H54 (cell line): ENCODE data around the gene RPS15A.
A peak's percentile ranks its signal among the peaks of the same experiment; 100 is the strongest.

ENCODE experiments used
- DNase-seq: peaks from one replicate; pipeline ENCODE4 v3.0.0; 2011; ENCODE audit warnings: low spot score, mixed read lengths; ENCODE audit not compliant: insufficient read length
- FAIRE-seq: peaks from 3 replicates; lab custom pipeline; 2011; peaks lifted over from hg19 to GRCh38; lab: Jason Lieb, UNC
- POLR2A ChIP-seq: IDR thresholded peaks from 2 replicates; pipeline ENCODE4 v1.6.1; 2011; ENCODE audit warnings: low read depth, mild to moderate bottlenecking, low read length

The RPS15A gene

GRCh38 chr16:18789850-18790706 is at the start of gene RPS15A:
RPS15A (minus strand) TSS chr16:18790334; CDS start chr16:18789113, 1,221 bp downstream.
- DNase-seq (peak; percentile 86), FAIRE-seq (peak; percentile 83)
- peak; percentile 90 for TF ChIP-seq POLR2A

- DNase-seq (no peak), FAIRE-seq (no peak)
- no peak for TF ChIP-seq POLR2A
These were observed 49.4 kb upstream of the RPS15A start for GRCh38 chr16:18839555-18839954.

DNA sequence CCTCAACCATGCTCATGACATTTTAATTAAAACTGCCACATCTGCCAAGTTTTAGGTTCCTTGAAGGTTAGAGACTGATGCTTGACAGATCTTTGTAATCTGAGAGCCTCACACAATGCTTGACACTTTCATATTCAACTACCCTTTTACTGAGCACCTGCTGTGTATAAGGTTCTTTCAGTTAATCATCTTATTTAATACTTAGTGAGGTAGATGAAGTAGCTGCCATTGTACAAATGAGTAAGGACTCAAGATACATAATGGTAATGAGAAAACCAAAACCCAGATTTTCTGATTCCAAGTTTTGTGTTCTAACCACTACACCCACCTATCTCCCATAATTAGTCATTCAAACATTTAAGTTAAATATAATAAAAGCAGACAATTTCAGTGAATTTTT is 46.6 kb upstream of the RPS15A start:
- DNase-seq (no peak), FAIRE-seq (no peak)
- no peak for TF ChIP-seq POLR2A

GRCh38 chr16:18834864-18835263 is 44.7 kb upstream of the RPS15A start:
- TF ChIP-seq POLR2A: no peak
- FAIRE-seq: no peak
- no peak for DNase-seq

DNA sequence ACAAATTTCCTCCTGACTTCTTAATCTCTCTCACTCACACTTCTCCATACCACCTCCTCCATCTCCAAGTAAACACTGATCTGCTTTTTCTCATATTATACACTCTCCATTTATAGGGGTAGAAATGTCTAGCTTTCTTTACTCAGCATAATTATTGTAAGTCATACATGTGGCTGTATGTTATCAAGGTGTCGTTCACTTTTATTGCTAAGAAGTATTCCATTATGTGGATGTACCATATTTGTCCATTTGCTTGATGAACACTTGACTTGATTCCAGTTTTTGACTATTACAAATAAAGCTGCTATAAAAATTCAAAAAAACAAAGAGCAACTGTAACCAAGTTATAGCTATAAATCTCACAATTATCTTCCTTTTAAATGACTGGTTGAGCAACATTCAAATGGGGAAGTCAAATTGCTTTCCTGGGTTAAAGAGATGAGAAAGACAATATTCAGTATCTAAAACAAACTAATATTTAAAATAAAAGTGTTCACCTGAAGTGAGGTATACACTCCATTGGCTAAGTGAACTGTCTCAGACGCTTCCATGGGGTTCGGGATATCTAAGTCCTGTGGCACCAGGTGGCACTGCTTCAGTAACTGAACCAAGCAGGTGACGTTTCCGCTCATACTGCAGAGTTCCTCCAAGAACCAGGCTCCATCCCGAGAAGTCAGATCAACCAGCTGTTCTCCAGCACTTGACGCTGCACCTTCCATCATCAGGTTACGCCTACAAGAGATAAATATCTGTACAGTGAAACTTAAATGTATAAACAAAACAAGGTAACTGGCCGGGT is 43.8 kb upstream of the RPS15A start:
- TF ChIP-seq POLR2A: no peak
- FAIRE-seq: no peak
- DNase-seq: no peak

GRCh38 chr16:18832613-18833012 is 42.5 kb upstream of the RPS15A start:
- no peak for TF ChIP-seq POLR2A
- FAIRE-seq (no peak), DNase-seq (no peak)

GRCh38 chr16:18832006-18832405 is 41.9 kb upstream of the RPS15A start:
- TF ChIP-seq POLR2A: no peak
- no peak for FAIRE-seq

GRCh38 chr16:18829251-18829650 is 39.1 kb upstream of the RPS15A start:
- DNase-seq: no peak
- FAIRE-seq: no peak
- no peak for TF ChIP-seq POLR2A

More at GRCh38 chr16:18832006-18832405, 41.9 kb upstream of the RPS15A start:
- no peak for DNase-seq

GRCh38 chr16:18827890-18828289 is 37.8 kb upstream of the RPS15A start:
- FAIRE-seq (no peak), DNase-seq (no peak)
- no peak for TF ChIP-seq POLR2A

DNA sequence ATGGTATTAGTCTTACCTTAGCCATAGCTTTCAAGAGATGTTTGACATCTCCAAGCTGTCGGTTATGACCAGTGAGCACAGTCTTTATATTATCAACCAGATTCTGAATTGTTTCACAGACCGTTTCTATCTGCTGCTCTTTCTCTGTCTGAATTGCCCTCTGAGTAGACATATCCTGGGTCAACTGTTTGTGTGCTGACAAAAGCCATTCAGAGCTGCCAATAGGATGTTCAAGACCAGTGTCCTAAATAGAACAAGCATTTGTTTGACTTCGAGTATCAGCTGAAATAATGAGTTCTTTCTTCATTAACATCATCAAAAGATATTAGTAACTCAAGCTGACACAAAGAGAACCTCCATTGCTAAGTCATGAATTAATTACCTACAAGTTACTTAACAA is 26.2 kb upstream of the RPS15A start:
- no peak for FAIRE-seq
- DNase-seq: no peak
- TF ChIP-seq POLR2A: no peak

- TF ChIP-seq POLR2A: no peak
- DNase-seq (no peak), FAIRE-seq (no peak)
These were observed 21.8 kb upstream of the RPS15A start for GRCh38 chr16:18811925-18812324.

DNA sequence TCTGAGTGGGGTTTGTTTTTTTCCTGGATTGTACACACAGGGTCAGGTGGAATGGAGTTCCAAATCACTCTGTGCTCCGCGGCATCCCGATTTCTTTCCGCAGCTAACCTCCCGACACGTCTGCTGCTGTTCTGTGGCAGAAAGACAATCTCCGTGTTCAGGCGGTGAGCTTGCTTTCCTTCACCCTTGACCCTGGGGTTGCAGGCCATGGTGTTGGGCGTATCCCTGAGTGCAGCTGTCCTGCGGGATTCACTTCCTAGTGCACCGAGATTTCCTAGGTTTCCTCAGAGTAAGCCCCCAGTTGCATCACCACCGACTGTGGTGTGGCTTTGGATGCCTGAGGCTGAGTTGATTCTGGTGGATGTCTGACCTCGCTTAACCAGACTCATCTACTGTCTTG is 19.0 kb upstream of the RPS15A start:
- no peak for FAIRE-seq
- DNase-seq: no peak

DNA sequence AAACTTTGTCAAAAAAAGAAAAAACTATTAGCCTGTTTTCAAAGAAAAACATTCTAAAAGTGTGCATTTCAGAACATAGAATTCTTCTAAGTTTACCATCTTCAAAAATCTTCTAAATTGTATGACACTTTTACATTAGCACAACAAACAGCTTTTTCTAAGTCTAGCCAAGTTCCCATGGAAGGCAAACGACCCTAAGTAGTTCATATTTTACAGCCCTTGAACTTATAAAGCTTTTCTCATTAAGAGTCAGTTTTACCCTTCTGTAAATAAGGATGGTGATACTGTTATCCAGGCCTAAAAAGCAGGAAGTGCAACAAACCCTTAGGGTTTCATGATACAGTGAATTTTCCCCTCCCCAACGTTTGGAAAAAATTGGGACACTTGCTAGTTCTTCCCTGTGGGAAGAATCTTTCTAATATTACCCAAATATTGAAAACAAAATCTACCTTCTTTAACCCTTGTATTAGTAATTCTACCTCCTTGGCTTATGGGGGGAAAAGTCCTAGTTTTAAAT is 15.2 kb upstream of the RPS15A start:
- TF ChIP-seq POLR2A: no peak
- DNase-seq: no peak
- no peak for FAIRE-seq

More for the DNA sequence above, 19.0 kb upstream of the RPS15A start:
- no peak for TF ChIP-seq POLR2A

- no peak for DNase-seq
- no peak for FAIRE-seq
- TF ChIP-seq POLR2A: no peak
These were observed 14.4 kb upstream of the RPS15A start for GRCh38 chr16:18804540-18804939.
